ENCODE measurements around the gene ARHGAP31.

ARHGAP31 gene

DNA sequence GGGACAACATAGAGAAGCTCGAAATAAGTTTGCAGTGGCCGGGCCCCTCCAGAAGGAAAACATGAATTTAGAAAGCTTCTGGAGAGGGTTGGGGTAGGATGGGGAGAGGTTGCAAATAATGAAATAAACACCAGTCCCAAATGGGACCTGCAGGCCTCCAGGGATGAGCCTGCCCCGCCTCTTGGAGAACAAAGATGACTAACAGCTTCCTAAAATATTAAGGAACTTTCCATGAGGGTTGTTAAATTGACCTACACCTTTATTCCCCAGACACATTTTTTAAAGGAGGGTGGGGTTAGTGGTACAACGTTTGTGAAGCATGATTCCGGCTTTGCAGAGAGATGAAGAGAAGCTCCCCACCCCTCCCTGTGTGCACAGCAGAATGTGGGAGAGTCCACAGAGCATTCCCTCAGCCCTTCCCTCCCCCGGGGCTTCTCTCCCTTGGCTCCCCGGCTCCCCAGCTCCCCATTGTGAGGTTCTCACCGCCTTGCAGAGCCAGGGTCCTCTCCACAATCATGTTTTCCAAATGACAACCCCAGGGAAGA lies 84.1 kb downstream of the ARHGAP31 start:
- H3K4me3 ChIP-seq (ENCODE audit: low read depth, low read length) = no peak overlapping the region
- DNase-seq (ENCODE audit: low read depth) = no peak
- TF ChIP-seq, protein P1, sequence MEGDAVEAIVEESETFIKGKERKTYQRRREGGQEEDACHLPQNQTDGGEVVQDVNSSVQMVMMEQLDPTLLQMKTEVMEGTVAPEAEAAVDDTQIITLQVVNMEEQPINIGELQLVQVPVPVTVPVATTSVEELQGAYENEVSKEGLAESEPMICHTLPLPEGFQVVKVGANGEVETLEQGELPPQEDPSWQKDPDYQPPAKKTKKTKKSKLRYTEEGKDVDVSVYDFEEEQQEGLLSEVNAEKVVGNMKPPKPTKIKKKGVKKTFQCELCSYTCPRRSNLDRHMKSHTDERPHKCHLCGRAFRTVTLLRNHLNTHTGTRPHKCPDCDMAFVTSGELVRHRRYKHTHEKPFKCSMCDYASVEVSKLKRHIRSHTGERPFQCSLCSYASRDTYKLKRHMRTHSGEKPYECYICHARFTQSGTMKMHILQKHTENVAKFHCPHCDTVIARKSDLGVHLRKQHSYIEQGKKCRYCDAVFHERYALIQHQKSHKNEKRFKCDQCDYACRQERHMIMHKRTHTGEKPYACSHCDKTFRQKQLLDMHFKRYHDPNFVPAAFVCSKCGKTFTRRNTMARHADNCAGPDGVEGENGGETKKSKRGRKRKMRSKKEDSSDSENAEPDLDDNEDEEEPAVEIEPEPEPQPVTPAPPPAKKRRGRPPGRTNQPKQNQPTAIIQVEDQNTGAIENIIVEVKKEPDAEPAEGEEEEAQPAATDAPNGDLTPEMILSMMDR (IDR thresholded peaks at IDR 0.05; ENCODE audit: low read depth, low read length, missing control alignments) = no peak

DNA sequence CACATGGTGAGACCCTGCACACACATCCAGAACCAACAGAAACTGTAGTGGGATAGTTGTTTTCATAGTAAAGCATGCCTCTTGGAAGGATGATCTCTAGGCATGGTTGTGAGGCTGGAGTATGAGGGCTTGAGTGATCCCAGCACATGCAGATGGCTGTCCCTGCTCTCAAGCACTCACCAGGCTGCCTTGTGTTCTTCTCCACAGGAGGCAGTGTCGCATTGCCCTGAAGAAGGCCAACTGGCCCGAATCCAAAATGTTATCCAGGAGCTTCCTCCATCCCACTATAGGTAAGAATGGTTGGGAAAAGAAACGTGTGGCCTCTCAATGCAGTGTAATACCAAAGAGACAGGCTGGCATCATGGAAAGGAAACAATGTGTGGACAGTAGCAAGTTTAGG lies 86.5 kb downstream of the ARHGAP31 start:
- DNase-seq (ENCODE audit: low read depth) = no peak
- TF ChIP-seq, protein P1 (IDR thresholded peaks at IDR 0.05; ENCODE audit: low read depth, low read length, missing control alignments) = peak; percentile 7

DNA sequence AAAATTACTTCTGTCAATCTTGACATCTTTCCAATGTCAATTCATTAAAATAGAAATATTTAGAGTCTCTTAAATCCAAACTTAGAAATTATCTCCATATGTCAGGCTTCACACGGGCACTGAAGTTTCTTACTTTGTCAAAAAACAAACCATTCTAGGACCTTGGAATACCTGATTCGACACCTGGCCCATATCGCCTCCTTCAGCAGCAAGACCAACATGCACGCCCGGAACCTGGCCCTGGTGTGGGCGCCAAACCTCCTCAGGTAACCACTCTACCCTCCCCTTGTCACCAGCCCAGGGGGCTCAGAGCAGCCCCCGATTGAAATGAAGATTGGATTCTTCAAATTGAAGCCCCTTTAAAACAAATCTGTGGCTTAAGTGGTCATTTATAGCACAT lies 88.0 kb downstream of the ARHGAP31 start:
- TF ChIP-seq, protein P1 (IDR thresholded peaks at IDR 0.05; ENCODE audit: low read depth, low read length, missing control alignments) = no peak
- no peak overlapping the region for H3K4me3 ChIP-seq (ENCODE audit: low read depth, low read length)
- no peak for DNase-seq (ENCODE audit: low read depth)

More for the DNA sequence above, 86.5 kb downstream of the ARHGAP31 start:
- H3K4me3 ChIP-seq (ENCODE audit: low read depth, low read length) = no peak overlapping the region

DNA sequence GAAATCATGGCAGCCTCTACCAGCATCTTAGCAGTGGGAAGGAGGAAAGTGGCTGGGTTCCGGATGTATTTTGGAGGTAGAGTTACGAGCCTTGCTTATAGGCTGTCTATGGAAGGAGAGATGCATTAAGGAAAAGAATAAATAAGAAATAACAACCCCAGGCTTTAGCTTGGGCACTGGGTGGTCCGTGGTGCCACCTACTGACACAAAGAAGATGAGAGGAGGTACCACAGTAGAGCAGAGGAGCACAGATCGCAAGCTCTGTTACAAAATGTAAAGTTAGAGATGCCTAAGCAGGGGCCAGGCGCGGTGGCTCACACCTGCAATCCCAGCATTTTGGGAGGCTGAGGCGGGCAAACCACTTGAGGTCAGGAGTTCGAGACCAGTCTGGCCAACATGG lies 94.4 kb downstream of the ARHGAP31 start:
- TF ChIP-seq, protein P1 (IDR thresholded peaks at IDR 0.05; ENCODE audit: low read depth, low read length, missing control alignments) = peak; percentile 3
- no peak overlapping the region for H3K4me3 ChIP-seq (ENCODE audit: low read depth, low read length)
- no peak for DNase-seq (ENCODE audit: low read depth)

DNA sequence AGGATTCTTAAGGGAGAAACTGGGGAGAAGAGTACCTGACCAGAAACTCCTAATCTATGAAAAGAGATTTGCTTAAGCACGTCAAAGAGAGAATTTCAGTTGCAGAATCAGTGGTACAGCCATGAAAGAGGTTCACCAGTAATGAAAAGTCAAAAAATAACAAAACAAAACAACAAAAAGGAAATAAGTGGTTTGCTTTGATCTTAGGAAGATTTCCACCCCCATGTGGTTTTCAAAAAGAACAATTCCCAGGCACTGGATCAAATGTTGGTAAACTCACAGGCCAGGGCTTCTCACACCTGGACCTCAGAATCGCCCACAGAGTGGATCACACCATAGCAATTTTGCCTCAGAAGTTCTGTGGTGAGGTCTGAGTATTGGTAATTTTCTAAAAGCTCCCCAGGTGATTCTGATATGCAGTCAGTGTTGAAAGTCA lies 101.8 kb downstream of the ARHGAP31 start:
- H3K4me3 ChIP-seq (ENCODE audit: low read depth, low read length) = no peak overlapping the region
- DNase-seq (ENCODE audit: low read depth) = peak; percentile 34
- TF ChIP-seq, protein P1 (IDR thresholded peaks at IDR 0.05; ENCODE audit: low read depth, low read length, missing control alignments) = no peak

DNA sequence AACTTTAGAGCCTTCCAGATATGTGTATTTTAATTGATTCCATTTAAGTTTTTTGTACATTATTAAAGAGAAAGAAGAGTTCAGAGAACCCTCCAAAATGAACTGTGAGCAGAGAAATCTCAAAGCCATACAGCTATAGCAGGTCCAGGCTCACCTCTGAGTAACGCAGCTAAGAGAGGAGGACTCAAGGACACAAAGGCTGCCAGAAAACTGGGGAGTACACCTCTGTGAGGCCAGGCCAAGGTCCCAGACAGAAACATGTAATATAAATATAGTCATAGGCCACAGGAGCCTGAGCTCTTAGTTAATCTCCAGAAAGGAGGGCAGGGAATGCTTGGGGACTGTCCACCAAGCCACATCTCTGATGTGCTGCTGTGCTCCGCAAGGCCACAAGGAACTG lies 102.7 kb downstream of the ARHGAP31 start:
- TF ChIP-seq, protein P1 (IDR thresholded peaks at IDR 0.05; ENCODE audit: low read depth, low read length, missing control alignments) = no peak
- H3K4me3 ChIP-seq (ENCODE audit: low read depth, low read length) = no peak overlapping the region
- DNase-seq (ENCODE audit: low read depth) = no peak

DNA sequence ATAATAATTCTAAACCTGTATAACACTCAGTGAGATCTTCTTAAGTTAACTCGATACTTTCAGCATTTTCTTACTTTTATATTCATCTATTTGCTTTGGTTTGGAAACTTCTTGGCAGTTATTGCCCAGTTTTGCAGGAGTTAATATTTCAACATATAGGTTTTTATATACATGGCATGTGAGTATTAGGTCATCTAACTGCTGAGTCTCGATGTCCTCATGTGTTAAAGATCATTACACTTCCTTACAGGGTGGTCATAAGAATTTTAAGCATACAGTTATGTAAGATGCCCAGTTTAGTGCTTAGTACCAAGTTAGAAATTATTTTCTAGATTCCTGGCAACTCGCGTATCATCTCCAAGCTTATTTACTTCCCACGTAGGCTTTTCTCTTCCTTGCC lies 106.3 kb downstream of the ARHGAP31 start:
- TF ChIP-seq, protein P1 (IDR thresholded peaks at IDR 0.05; ENCODE audit: low read depth, low read length, missing control alignments) = no peak
- no peak overlapping the region for H3K4me3 ChIP-seq (ENCODE audit: low read depth, low read length)
- no peak for DNase-seq (ENCODE audit: low read depth)
